ENCODE data around the gene KIRREL3. TPM values are rescaled to one million over a fixed set of nuclear protein-coding genes. Genes with fewer than 3 reads are reported as not detected.

Gene KIRREL3
- total RNA-seq, 1 donor from 2014 or later = not detected

- ATAC-seq (no peak), DNase-seq (no peak)
- H3K4me1 ChIP-seq = no peaks in the 10 kb centered on the region
- H3K9me3 ChIP-seq = no peaks in the 10 kb centered on the region
- no peak overlapping the region for H3K27ac ChIP-seq
- intact Hi-C loops (cut with DNase I) = no loop called here
- no peak overlapping the region for H3K4me3 ChIP-seq
- no peaks in the 10 kb centered on the region for H3K36me3 ChIP-seq
- TF ChIP-seq, protein P1, sequence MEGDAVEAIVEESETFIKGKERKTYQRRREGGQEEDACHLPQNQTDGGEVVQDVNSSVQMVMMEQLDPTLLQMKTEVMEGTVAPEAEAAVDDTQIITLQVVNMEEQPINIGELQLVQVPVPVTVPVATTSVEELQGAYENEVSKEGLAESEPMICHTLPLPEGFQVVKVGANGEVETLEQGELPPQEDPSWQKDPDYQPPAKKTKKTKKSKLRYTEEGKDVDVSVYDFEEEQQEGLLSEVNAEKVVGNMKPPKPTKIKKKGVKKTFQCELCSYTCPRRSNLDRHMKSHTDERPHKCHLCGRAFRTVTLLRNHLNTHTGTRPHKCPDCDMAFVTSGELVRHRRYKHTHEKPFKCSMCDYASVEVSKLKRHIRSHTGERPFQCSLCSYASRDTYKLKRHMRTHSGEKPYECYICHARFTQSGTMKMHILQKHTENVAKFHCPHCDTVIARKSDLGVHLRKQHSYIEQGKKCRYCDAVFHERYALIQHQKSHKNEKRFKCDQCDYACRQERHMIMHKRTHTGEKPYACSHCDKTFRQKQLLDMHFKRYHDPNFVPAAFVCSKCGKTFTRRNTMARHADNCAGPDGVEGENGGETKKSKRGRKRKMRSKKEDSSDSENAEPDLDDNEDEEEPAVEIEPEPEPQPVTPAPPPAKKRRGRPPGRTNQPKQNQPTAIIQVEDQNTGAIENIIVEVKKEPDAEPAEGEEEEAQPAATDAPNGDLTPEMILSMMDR (IDR thresholded peaks at IDR 0.05) = no peak
- H3K27me3 ChIP-seq = no peaks in the 10 kb centered on the region
Observed at GRCh38 chr11:126747315-126747714, 253.3 kb downstream of the KIRREL3 start.

- Histone ChIP-seq H3K4me1 (no peaks in the 10 kb centered on the region), H3K4me3 (no peak overlapping the region), H3K27ac (no peak overlapping the region), H3K27me3 (no peaks in the 10 kb centered on the region), H3K36me3 (no peaks in the 10 kb centered on the region), H3K9me3 (no peaks in the 10 kb centered on the region)
- ATAC-seq = no peak
- DNase-seq = no peak
- intact Hi-C loops (cut with DNase I) = no loop called here
- TF ChIP-seq, protein P1 (IDR thresholded peaks at IDR 0.05) = no peak
Observed at GRCh38 chr11:126746443-126746842, 254.1 kb downstream of the KIRREL3 start.

DNA sequence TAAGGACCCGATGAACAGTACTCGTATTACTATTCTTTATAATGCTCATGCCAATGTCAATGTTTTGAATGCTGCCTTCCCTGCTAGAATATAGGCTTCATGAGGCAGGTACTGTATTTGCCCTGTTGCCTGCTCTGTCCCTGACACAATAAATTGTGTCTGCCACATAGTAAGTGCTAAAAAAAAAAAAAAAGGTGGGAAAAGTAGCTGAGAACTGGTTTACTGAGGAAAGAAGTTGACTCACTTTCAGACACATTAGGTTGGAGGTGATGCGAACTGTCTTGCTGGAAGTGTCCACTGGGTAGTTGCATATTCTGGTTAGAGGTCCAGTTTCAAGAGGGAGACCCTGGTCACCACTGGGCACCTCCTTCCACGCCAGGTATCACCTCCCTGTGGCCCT, 255.9 kb downstream of the KIRREL3 start:
- H3K9me3 ChIP-seq = no peaks in the 10 kb centered on the region
- no peaks in the 10 kb centered on the region for H3K4me1 ChIP-seq
- H3K36me3 ChIP-seq = no peaks in the 10 kb centered on the region
- TF ChIP-seq, protein P1 (IDR thresholded peaks at IDR 0.05) = no peak
- no peak overlapping the region for H3K4me3 ChIP-seq
- DNase-seq (no peak), ATAC-seq (no peak)
- intact Hi-C loops (cut with DNase I) = no loop called here
- H3K27ac ChIP-seq = no peak overlapping the region
- no peaks in the 10 kb centered on the region for H3K27me3 ChIP-seq

DNA sequence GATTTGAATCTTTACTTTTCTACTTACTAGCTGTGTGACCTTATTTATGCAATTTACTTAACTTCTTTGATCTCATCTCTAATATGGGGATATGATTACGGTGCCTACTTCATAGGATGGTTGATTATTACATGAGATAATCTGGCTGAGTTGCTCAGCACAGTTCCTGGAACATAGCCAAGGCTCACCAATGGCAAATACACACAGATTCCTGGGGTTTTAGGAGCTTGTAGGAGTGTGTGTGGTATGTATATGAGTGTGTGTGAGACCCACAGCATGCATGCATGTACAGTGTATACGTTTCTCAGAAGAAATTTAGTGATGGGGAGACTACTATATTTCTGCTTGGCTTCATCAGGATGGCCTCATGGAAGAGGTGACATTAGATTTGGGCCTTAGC, 256.9 kb downstream of the KIRREL3 start:
- DNase-seq (no peak), ATAC-seq (no peak)
- H3K4me1 ChIP-seq = no peaks in the 10 kb centered on the region
- no peak overlapping the region for H3K4me3 ChIP-seq
- TF ChIP-seq, protein P1 (IDR thresholded peaks at IDR 0.05) = no peak
- H3K9me3 ChIP-seq = no peaks in the 10 kb centered on the region
- H3K27ac ChIP-seq = no peak overlapping the region
- H3K36me3 ChIP-seq = no peaks in the 10 kb centered on the region
- no peaks in the 10 kb centered on the region for H3K27me3 ChIP-seq
- intact Hi-C loops (cut with DNase I) = no loop called here

DNA sequence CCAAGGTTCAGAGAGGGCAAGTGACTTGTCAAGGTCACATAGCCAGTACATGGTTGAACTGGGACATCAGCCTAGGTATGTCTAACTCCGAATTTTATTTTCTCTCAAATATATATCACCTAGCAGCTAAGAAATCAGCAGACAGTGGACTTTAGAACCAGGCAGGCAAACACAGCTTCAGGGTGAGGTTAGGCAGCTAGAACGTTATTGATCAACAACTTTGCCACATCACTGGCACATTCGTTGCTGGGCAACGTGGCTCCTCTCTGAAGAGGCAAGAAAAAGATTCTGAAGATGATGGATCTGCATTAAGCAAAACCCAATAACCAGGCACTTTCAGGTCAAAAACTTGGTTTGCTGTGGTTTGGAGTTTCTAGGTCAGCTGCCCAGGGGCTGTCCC, 258.0 kb downstream of the KIRREL3 start:
- Histone ChIP-seq H3K27me3 (no peaks in the 10 kb centered on the region), H3K27ac (no peak overlapping the region), H3K4me3 (no peak overlapping the region), H3K36me3 (no peaks in the 10 kb centered on the region), H3K9me3 (no peaks in the 10 kb centered on the region), H3K4me1 (no peaks in the 10 kb centered on the region)
- no peak for DNase-seq
- ATAC-seq = no peak
- TF ChIP-seq, protein P1 (IDR thresholded peaks at IDR 0.05) = no peak
- intact Hi-C loops (cut with DNase I) = no loop called here

DNA sequence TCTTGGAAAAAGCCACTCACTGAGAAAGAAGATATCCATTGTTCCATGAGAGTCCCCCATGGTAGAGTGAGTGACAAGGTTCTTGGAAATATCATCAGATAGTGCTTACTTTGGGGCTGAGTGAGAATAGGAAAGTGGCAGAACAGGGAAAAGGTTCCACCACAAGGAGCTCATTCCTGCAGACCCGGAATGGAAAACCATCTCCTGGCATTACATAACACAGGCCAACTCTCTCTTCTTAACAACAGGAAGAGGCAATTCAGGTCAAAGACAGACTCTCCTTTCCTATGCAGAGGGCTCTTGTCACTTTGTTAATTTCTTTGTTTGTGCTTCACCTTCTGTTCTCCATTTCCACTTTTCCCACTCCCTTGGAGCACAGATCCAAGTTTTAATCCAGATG, 259.7 kb downstream of the KIRREL3 start:
- TF ChIP-seq, protein P1 (IDR thresholded peaks at IDR 0.05) = no peak
- Histone ChIP-seq H3K9me3 (no peaks in the 10 kb centered on the region), H3K4me1 (no peaks in the 10 kb centered on the region), H3K27ac (no peak overlapping the region), H3K36me3 (no peaks in the 10 kb centered on the region), H3K4me3 (no peak overlapping the region), H3K27me3 (no peaks in the 10 kb centered on the region)
- ATAC-seq (no peak), DNase-seq (no peak)
- intact Hi-C loops (cut with DNase I) = no loop called here
